Keratinocyte (primary cell): ENCODE data around the gene CDRT15L2.

Source experiments
- CTCF ChIP-seq, 3 experiments: IDR thresholded peaks in 1 of 3; conservative IDR thresholded peaks in 1 of 3; optimal IDR thresholded peaks in 1 of 3; 2 replicates in 2 of 3; 3 replicates in 1 of 3; pipeline versions ENCODE3 to v1.5.1; 2011; ENCODE audit warnings: low read length in 3 of 3, mild to moderate bottlenecking in 3 of 3, moderate library complexity in 2 of 3, control low read depth in 1 of 3, inconsistent platforms in 1 of 3; ENCODE audit not compliant: insufficient read depth in 2 of 3; ENCODE audit errors: extremely low read depth in 1 of 3
- EZH2 ChIP-seq: IDR thresholded peaks from one replicate; pipeline ENCODE4 v1.6.1; 2012; ENCODE audit warnings: inconsistent platforms, mild to moderate bottlenecking, low read length, moderate library complexity

DNA sequence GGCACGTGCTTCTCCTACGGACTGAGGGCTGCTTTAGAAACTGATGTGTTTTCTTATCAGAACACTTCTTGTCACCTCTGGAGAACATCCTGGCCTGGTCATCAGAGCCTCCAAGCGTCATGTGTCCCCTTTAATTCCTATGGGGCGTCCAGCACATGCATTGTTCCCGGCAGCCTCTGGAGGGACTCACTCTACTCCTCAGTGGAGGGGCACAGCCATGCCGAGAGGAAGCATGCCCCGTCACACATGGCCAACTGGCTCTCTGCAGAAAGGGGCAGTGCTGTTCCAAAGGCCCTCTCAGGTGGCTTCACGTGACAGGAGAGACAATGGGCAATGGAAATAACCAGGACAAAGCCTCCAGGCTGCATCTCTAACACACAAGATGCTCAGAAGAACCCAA, 31.8 kb downstream of the CDRT15L2 start:
- TF ChIP-seq CTCF (optimal IDR thresholded peaks at IDR 0.05 in 1 of 3, IDR thresholded peaks at IDR 0.05 in 1 of 3, conservative IDR thresholded peaks at IDR 0.05 in 1 of 3; ENCODE audit: extremely low read depth in 1 of 3, insufficient read depth in 2 of 3, low read length in 3 of 3) (no peak), EZH2 (no peak)
